HepG2 (cell line): ENCODE results near the gene IMPDH2. TPM values are rescaled to one million over a fixed set of nuclear protein-coding genes. Genes with fewer than 3 reads are reported as not detected.

Experiments
- FOXK2 ChIP-seq: fragments of 450-650 bp; IDR thresholded peaks from 2 replicates; pipeline ENCODE4 v1.6.1; 2016
- GATAD1 ChIP-seq: IDR thresholded peaks from 2 replicates; pipeline ENCODE4 v1.6.1; 2016; ENCODE audit warnings: missing genetic modification reagents, missing compliant biosample characterization
- HOXA5 ChIP-seq: sonication (generic); formaldehyde crosslinking; IDR thresholded peaks from 2 replicates; pipeline ENCODE4 v1.4.0; 2020; ENCODE audit warnings: missing genetic modification reagents
- LRRFIP1 ChIP-seq: sonication (generic); formaldehyde crosslinking; conservative IDR thresholded peaks from 2 replicates; pipeline ENCODE4 v1.4.0; 2020; ENCODE audit warnings: missing genetic modification reagents
- MAZ ChIP-seq, 2 experiments: sonication (generic) in 1 of 2; formaldehyde crosslinking in 1 of 2; IDR thresholded peaks; 2 replicates each; pipeline versions ENCODE4 v1.5.0 to v1.6.1; 2012 to 2020; ENCODE audit warnings: low read depth in 2 of 2, mild to moderate bottlenecking in 2 of 2, borderline replicate concordance in 1 of 2, improper control_type of control experiment in 1 of 2, low read length in 1 of 2, missing genetic modification reagents in 1 of 2, moderate library complexity in 1 of 2
- MXI1 ChIP-seq: IDR thresholded peaks from 3 replicates; pipeline ENCODE4 v1.6.1; 2012; ENCODE audit warnings: low read depth, low read length, inconsistent platforms, borderline replicate concordance
- ZNF260 ChIP-seq: sonication (generic); formaldehyde crosslinking; IDR thresholded peaks from 2 replicates; pipeline ENCODE4 v1.4.0; 2020; ENCODE audit warnings: missing genetic modification reagents, low read depth, mild to moderate bottlenecking, borderline replicate concordance
- ZNF549 ChIP-seq: sonication (generic); formaldehyde crosslinking; IDR thresholded peaks from 2 replicates; pipeline ENCODE4 v1.5.0; 2020; ENCODE audit warnings: missing genetic modification reagents
- ZNF563 ChIP-seq: sonication (generic); formaldehyde crosslinking; IDR thresholded peaks from 2 replicates; pipeline ENCODE4 v1.8.0; 2022; ENCODE audit warnings: mild to moderate bottlenecking, moderate library complexity, missing genetic modification reagents
- ZNF576 ChIP-seq: sonication (generic); formaldehyde crosslinking; IDR thresholded peaks from 2 replicates; pipeline ENCODE4 v1.4.0; 2020; ENCODE audit warnings: mild to moderate bottlenecking, missing genetic modification reagents
- ZNF850 ChIP-seq: sonication (generic); formaldehyde crosslinking; conservative IDR thresholded peaks from 2 replicates; pipeline ENCODE4 v1.9.0; 2021; ENCODE audit warnings: mild to moderate bottlenecking, missing genetic modification reagents
- polyA plus RNA-seq, 8 experiments: library from polyadenylated mRNA; depleted of rRNA in 3 of 8; stranded (reverse) in 7 of 8; unstranded in 1 of 8; fragments of >200 nt; fragmentation: Illumina TruSeq in 4 of 8; extraction: Trizol in 4 of 8; gene quantifications; 2 replicates each; pipeline versions ENCODE4 v1.2.1 to v1.2.3, GENCODE V29; 2011 to 2016; ENCODE audit warnings: low read depth in 4 of 8, missing spikeins in 1 of 8, mixed read lengths in 1 of 8; ENCODE audit not compliant: insufficient read depth in 1 of 8
- total RNA-seq, 5 experiments: library from RNA; depleted of rRNA; stranded (reverse); fragments of >200 nt; fragmentation: Illumina TruSeq; extraction: Trizol; gene quantifications; 2 replicates each; pipeline ENCODE4 v1.2.3, GENCODE V29; 2016; ENCODE audit warnings: low read depth in 1 of 5
- TF ChIP-seq, protein P1 (sequence below): sonication (generic); formaldehyde crosslinking; IDR thresholded peaks from 2 replicates; pipeline ENCODE4 v1.4.0; 2020; ENCODE audit warnings: missing genetic modification reagents, borderline replicate concordance
- TF ChIP-seq, protein P2 (sequence below): sonication (generic); formaldehyde crosslinking; IDR thresholded peaks from 2 replicates; pipeline ENCODE4 v1.8.1; 2023; ENCODE audit warnings: mild to moderate bottlenecking, moderate library complexity, missing genetic modification reagents
- TF ChIP-seq, protein P3 (sequence below): sonication (generic); formaldehyde crosslinking; IDR thresholded peaks from 2 replicates; pipeline ENCODE4 v1.5.1; 2020; ENCODE audit warnings: mild to moderate bottlenecking, moderate library complexity, missing genetic modification reagents
- TF ChIP-seq, protein P4 (sequence below): sonication (generic); formaldehyde crosslinking; IDR thresholded peaks from 2 replicates; pipeline ENCODE4 v1.5.0; 2020; ENCODE audit warnings: mild to moderate bottlenecking, missing genetic modification reagents

IMPDH2 gene
- total and polyA plus RNA-seq, 2 of the 13 experiments (the other 11 are each of a cell fraction or from before 2014, with no cell fraction given) = 248 to 260 TPM

DNA sequence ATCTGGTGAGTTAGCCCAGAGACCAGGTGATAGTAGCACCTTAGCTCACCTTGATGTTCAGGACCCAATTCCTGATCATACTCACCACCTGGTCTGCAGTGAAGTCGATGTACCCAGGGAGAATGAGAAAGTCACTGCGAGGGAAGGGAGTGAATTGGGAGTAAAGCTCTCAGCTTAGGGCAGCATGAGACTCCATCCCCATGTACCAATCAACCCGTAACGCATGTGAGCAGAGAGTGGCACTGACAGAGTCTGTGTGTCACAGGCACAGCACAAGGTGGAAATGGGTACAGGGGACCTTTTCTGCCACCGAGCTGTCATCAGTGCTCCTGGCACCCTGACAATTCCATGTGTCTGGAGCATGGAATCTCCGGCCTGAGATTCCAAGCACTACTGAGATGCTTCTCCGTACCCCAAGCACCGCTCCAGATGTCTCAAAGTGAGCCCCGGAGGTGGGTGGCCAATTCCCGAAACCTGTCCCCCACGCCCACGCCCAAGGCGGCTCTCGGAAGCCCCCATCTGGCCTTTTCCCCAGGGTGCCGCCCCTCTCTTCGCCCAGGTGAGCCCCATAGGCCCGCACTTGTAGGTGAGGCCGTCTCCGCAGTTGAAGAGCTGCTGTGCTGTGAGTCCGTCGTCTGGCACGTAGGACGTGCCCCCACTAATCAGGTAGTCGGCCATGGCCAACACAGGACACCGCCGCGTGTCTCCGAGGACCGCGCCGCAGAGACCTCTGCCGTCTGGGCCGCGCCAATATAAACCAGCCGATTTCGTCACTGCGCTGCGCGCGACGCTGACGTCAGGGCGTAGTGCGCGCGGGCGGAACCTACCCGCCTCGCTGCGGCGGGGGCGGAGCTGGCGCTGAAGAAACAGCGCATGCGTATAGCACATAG lies at the start of gene IMPDH2 (continued):
- peak; percentile 37; the same call in 1 of the 2 replicates for TF ChIP-seq MAZ (IDR thresholded peaks at IDR 0.05; ENCODE audit: borderline replicate concordance, low read depth, low read length)
- TF ChIP-seq MAZ (CRISPR knock-in tag; IDR thresholded peaks at IDR 0.05; ENCODE audit: low read depth) = peak; percentile 93
- peak; percentile 80 for TF ChIP-seq HOXA5 (CRISPR knock-in tag)
- TF ChIP-seq FOXK2 = no peak
- TF ChIP-seq, protein P1, sequence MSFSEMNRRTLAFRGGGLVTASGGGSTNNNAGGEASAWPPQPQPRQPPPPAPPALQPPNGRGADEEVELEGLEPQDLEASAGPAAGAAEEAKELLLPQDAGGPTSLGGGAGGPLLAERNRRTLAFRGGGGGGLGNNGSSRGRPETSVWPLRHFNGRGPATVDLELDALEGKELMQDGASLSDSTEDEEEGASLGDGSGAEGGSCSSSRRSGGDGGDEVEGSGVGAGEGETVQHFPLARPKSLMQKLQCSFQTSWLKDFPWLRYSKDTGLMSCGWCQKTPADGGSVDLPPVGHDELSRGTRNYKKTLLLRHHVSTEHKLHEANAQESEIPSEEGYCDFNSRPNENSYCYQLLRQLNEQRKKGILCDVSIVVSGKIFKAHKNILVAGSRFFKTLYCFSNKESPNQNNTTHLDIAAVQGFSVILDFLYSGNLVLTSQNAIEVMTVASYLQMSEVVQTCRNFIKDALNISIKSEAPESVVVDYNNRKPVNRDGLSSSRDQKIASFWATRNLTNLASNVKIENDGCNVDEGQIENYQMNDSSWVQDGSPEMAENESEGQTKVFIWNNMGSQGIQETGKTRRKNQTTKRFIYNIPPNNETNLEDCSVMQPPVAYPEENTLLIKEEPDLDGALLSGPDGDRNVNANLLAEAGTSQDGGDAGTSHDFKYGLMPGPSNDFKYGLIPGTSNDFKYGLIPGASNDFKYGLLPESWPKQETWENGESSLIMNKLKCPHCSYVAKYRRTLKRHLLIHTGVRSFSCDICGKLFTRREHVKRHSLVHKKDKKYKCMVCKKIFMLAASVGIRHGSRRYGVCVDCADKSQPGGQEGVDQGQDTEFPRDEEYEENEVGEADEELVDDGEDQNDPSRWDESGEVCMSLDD (CRISPR knock-in tag) = no peak
- peak; percentile 70; the same call in 1 of the 2 replicates for TF ChIP-seq ZNF576 (CRISPR knock-in tag)
- peak; percentile 90 for TF ChIP-seq GATAD1 (CRISPR knock-in tag)
- peak; percentile 81; the same call in 1 of the 3 replicates for TF ChIP-seq MXI1
- TF ChIP-seq, protein P2, sequence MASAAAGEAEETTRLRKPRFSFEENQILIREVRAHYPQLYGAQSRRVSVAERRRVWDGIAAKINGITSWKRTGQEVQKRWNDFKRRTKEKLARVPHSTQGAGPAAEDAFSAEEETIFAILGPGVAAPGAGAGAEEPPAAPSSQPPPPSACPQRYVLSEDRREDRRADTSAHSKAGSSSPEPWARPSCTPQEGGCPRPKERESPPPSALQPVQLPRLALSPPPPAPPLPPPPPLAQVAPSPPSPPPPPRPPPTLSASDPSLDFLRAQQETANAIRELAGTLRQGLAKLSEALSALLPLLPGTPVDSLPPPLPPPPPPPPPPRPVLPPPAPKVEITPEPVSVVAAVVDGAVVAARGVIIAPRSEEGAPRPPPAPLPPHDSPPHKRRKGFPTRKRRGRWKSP (CRISPR knock-in tag) = peak; percentile 85
- peak; percentile 90; the same call in 1 of the 2 replicates for TF ChIP-seq ZNF563 (CRISPR knock-in tag)
- TF ChIP-seq ZNF850 (CRISPR knock-in tag) = 0 out of 2 replicates have a peak, but pooled peaks have one; percentile 34
- no peak for TF ChIP-seq ZNF260 (CRISPR knock-in tag)
- TF ChIP-seq LRRFIP1 (CRISPR knock-in tag) = 0 out of 2 replicates have a peak, but pooled peaks have one; percentile 64
- TF ChIP-seq, protein P3, sequence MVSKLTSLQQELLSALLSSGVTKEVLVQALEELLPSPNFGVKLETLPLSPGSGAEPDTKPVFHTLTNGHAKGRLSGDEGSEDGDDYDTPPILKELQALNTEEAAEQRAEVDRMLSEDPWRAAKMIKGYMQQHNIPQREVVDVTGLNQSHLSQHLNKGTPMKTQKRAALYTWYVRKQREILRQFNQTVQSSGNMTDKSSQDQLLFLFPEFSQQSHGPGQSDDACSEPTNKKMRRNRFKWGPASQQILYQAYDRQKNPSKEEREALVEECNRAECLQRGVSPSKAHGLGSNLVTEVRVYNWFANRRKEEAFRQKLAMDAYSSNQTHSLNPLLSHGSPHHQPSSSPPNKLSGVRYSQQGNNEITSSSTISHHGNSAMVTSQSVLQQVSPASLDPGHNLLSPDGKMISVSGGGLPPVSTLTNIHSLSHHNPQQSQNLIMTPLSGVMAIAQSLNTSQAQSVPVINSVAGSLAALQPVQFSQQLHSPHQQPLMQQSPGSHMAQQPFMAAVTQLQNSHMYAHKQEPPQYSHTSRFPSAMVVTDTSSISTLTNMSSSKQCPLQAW (CRISPR knock-in tag) = no peak; the same call in 1 of the 2 replicates
- TF ChIP-seq, protein P4, sequence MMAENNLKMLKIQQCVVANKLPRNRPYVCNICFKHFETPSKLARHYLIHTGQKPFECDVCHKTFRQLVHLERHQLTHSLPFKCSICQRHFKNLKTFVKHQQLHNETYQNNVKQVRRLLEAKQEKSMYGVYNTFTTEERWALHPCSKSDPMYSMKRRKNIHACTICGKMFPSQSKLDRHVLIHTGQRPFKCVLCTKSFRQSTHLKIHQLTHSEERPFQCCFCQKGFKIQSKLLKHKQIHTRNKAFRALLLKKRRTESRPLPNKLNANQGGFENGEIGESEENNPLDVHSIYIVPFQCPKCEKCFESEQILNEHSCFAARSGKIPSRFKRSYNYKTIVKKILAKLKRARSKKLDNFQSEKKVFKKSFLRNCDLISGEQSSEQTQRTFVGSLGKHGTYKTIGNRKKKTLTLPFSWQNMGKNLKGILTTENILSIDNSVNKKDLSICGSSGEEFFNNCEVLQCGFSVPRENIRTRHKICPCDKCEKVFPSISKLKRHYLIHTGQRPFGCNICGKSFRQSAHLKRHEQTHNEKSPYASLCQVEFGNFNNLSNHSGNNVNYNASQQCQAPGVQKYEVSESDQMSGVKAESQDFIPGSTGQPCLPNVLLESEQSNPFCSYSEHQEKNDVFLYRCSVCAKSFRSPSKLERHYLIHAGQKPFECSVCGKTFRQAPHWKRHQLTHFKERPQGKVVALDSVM (CRISPR knock-in tag) = 0 out of 2 replicates have a peak, but pooled peaks have one; percentile 20
- no peak for TF ChIP-seq ZNF549 (CRISPR knock-in tag)
